Measurements from ENCODE around the gene AEBP1. TPM values are rescaled to one million over a fixed set of nuclear protein-coding genes. Genes with fewer than 3 reads are reported as not detected.

The AEBP1 gene
- total and polyA plus RNA-seq, 9 of the 15 experiments (the other 6 are each of a cell fraction or from before 2014, with no cell fraction given), result 0.03 to 0.78 (median 0.30) TPM; not detected in 2

DNA sequence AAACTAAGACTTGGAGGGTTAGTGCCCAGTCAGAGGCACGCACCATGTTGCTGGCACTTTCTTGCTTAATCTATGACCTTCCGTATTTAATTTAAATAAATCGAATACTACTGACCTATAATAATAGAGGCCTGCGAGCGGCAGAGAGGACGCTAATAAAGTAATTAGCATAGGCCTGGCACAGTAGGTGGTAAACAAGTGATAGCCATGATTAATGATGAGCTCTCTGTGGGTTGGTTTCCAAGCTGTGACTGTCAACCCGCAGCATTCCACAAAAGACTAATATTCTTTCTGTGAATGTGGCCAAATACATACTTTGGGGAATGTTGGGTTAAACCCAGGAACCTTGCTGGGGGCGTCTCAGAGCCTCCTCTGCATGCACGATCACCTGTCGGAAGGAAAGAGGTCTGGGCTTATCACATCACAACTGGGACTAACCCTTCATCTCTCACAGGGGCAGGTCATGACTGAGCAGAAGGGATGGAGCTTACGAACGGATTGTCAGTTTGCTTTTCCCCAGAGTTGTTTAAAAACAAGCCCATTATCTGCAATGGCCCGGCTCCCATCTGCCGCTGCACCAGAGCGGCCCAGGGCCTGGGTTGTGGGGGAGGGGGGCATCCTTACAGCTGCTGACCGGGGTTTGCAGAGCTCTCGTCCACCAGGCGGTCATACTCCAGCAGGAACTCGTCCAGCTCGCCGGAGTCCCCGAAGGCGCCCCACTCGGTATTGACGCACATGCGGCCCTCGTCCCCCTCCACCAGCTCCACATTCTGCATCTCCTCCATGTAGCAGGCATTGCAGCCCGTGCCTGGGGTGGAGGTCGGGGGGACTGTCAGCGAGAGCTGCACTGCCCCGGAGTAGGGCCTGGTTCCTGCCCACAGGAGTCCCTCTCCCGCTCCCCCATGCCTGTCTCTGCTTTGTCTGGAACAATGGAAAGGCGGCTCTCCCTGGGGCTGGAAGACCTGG is 43.2 kb downstream of the AEBP1 start (continued):
- no peak for TF ChIP-seq SAP30 (IDR thresholded peaks at IDR 0.05; ENCODE audit: borderline replicate concordance, insufficient read depth, low read depth, low read length, poor library complexity, severe bottlenecking)
- peak; percentile 49 for TF ChIP-seq CCNT2 (IDR thresholded peaks at IDR 0.05; ENCODE audit: borderline replicate concordance, extremely low read depth, insufficient read length, low read depth, low read length)
- TF ChIP-seq, protein P1, sequence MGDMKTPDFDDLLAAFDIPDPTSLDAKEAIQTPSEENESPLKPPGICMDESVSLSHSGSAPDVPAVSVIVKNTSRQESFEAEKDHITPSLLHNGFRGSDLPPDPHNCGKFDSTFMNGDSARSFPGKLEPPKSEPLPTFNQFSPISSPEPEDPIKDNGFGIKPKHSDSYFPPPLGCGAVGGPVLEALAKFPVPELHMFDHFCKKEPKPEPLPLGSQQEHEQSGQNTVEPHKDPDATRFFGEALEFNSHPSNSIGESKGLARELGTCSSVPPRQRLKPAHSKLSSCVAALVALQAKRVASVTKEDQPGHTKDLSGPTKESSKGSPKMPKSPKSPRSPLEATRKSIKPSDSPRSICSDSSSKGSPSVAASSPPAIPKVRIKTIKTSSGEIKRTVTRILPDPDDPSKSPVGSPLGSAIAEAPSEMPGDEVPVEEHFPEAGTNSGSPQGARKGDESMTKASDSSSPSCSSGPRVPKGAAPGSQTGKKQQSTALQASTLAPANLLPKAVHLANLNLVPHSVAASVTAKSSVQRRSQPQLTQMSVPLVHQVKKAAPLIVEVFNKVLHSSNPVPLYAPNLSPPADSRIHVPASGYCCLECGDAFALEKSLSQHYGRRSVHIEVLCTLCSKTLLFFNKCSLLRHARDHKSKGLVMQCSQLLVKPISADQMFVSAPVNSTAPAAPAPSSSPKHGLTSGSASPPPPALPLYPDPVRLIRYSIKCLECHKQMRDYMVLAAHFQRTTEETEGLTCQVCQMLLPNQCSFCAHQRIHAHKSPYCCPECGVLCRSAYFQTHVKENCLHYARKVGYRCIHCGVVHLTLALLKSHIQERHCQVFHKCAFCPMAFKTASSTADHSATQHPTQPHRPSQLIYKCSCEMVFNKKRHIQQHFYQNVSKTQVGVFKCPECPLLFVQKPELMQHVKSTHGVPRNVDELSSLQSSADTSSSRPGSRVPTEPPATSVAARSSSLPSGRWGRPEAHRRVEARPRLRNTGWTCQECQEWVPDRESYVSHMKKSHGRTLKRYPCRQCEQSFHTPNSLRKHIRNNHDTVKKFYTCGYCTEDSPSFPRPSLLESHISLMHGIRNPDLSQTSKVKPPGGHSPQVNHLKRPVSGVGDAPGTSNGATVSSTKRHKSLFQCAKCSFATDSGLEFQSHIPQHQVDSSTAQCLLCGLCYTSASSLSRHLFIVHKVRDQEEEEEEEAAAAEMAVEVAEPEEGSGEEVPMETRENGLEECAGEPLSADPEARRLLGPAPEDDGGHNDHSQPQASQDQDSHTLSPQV (IDR thresholded peaks at IDR 0.05), result peak; percentile 36
- TF ChIP-seq, protein P2, sequence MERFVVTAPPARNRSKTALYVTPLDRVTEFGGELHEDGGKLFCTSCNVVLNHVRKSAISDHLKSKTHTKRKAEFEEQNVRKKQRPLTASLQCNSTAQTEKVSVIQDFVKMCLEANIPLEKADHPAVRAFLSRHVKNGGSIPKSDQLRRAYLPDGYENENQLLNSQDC (CRISPR knock-in tag; IDR thresholded peaks at IDR 0.05), result no peak
- TF ChIP-seq BRCA1 (IDR thresholded peaks at IDR 0.05), result no peak
- TF ChIP-seq BRCA1 (CRISPR knock-in tag; IDR thresholded peaks at IDR 0.05), result no peak
- TF ChIP-seq HDAC2 (IDR thresholded peaks at IDR 0.05), result peak; percentile 91
- TF ChIP-seq, protein P3, sequence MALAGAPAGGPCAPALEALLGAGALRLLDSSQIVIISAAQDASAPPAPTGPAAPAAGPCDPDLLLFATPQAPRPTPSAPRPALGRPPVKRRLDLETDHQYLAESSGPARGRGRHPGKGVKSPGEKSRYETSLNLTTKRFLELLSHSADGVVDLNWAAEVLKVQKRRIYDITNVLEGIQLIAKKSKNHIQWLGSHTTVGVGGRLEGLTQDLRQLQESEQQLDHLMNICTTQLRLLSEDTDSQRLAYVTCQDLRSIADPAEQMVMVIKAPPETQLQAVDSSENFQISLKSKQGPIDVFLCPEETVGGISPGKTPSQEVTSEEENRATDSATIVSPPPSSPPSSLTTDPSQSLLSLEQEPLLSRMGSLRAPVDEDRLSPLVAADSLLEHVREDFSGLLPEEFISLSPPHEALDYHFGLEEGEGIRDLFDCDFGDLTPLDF (CRISPR knock-in tag; IDR thresholded peaks at IDR 0.05), result no peak
- TF ChIP-seq TCF7 (IDR thresholded peaks at IDR 0.05; ENCODE audit: borderline replicate concordance), result no peak
- no peak for TF ChIP-seq MEF2A (IDR thresholded peaks at IDR 0.05; ENCODE audit: control insufficient read depth, low read depth, low read length)
- TF ChIP-seq SRSF3 (IDR thresholded peaks at IDR 0.05; ENCODE audit: insufficient read depth, low read length), result no peak
- TF ChIP-seq RBM22 (IDR thresholded peaks at IDR 0.05; ENCODE audit: low read depth, low read length, poor library complexity, severe bottlenecking), result no peak
- peak; percentile 83; the same call in 1 of the 2 replicates for TF ChIP-seq EP300 (IDR thresholded peaks at IDR 0.05; ENCODE audit: low read length)
- TF ChIP-seq CREM (IDR thresholded peaks at IDR 0.05; ENCODE audit: low read depth), result peak; percentile 32; the same call in 1 of the 2 replicates
- no peak for TF ChIP-seq PTTG1 (tag; IDR thresholded peaks at IDR 0.05; ENCODE audit: low read depth)
- peak; percentile 57 to 75; a peak in 2 of 4 replicates for TF ChIP-seq FOXK2 (conservative IDR thresholded peaks at IDR 0.05 in 1 of 2, IDR thresholded peaks at IDR 0.05 in 1 of 2; ENCODE audit: low read depth in 2 of 2)
- TF ChIP-seq ZNF79 (CRISPR knock-in tag; IDR thresholded peaks at IDR 0.05; ENCODE audit: low read depth), result no peak
- peak; percentile 71 for TF ChIP-seq RBFOX2 (IDR thresholded peaks at IDR 0.05; ENCODE audit: low read depth, low read length)
- no peak for TF ChIP-seq CBFB (CRISPR knock-in tag; IDR thresholded peaks at IDR 0.05)
- no peak for TF ChIP-seq XRCC3 (IDR thresholded peaks at IDR 0.05)
- no peak for TF ChIP-seq KLF10 (CRISPR knock-in tag; IDR thresholded peaks at IDR 0.05)
